GM12872 (cell line): ENCODE results near the gene TGFBR3.

Experiments used
- TF ChIP-seq, protein P1 (sequence below): IDR thresholded peaks from 3 replicates; pipeline ENCODE4 v1.5.1; 2011; ENCODE audit warnings: low read depth, mild to moderate bottlenecking, low read length, moderate library complexity; ENCODE audit not compliant: insufficient read depth

The TGFBR3 gene

DNA sequence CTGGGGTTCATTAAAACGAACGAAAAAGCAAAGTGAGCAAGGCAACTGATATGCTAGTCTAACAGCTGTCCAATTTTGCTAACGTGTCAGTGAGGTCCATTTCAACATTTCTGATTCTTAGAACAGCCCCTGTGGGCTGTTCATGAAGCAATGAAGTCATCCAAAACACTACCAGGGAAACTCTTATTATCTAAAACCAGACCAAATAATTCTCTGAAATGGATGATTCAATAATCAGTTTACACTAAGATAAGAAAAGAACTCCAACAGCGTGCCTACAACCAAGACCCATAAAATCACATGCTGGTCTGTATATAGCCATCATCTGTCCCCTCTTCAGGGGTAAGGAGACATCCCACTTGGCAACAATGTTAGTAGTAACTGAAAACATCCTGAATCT is 122.7 kb downstream of the TGFBR3 start:
- TF ChIP-seq, protein P1, sequence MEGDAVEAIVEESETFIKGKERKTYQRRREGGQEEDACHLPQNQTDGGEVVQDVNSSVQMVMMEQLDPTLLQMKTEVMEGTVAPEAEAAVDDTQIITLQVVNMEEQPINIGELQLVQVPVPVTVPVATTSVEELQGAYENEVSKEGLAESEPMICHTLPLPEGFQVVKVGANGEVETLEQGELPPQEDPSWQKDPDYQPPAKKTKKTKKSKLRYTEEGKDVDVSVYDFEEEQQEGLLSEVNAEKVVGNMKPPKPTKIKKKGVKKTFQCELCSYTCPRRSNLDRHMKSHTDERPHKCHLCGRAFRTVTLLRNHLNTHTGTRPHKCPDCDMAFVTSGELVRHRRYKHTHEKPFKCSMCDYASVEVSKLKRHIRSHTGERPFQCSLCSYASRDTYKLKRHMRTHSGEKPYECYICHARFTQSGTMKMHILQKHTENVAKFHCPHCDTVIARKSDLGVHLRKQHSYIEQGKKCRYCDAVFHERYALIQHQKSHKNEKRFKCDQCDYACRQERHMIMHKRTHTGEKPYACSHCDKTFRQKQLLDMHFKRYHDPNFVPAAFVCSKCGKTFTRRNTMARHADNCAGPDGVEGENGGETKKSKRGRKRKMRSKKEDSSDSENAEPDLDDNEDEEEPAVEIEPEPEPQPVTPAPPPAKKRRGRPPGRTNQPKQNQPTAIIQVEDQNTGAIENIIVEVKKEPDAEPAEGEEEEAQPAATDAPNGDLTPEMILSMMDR, result no peak

DNA sequence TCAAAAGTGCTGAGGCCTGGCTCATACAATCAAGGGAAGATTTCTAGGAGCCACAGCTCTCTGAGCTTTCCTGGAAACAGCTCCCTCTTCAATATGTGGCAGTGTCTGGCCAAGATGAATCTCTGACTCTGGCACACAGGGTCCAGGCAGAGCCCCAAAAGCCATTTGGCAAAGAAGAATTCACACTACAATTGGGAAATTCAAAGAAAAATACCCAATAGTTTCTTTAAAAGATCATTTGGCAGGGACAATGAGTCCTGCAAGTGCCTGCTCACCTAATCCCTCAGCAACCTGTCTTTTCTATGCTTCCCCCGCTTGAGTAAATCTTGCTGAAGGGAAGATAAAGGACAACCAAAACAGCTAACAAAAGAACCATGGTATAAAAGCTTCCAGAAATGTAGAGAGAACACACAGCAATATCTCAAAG is 124.6 kb downstream of the TGFBR3 start:
- TF ChIP-seq, protein P1, result no peak

DNA sequence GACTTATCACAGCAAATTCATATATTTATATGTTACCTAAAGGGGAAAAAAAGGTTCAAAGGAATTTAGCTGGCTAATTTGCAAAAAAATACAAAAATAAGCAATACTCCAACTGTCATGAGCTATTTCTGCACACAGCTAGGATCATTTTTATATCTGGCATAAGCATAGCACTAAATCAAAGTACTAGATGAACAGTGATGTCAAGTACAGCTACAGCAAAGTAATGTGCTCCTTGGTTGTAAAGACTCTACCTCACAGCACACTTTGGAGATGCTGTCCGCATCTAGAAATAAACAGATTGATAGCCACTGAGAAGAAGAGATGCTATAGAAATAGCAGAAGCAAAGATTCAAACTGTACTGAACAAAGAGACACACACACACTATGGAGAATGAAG is 125.4 kb downstream of the TGFBR3 start:
- TF ChIP-seq, protein P1, result no peak

DNA sequence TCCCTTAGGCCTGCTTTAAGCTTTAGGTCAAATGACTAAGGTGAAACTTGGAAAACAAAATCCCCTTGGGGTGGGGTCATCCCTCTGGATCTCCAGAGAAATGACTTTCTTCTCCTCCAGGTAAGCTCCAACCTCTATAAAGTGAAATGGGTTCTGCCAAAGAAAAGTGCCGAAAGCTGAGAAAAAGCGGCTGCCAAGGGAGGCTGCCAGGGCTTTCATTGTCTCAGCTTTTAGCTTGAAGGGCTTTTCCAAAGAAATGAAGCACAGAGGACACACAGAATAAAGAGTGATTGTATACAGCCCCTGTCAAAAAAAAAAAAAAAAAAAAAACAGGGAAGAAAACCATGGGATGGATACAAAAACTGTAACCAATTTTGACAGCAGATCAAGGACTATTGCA is 126.9 kb downstream of the TGFBR3 start:
- TF ChIP-seq, protein P1, result no peak

DNA sequence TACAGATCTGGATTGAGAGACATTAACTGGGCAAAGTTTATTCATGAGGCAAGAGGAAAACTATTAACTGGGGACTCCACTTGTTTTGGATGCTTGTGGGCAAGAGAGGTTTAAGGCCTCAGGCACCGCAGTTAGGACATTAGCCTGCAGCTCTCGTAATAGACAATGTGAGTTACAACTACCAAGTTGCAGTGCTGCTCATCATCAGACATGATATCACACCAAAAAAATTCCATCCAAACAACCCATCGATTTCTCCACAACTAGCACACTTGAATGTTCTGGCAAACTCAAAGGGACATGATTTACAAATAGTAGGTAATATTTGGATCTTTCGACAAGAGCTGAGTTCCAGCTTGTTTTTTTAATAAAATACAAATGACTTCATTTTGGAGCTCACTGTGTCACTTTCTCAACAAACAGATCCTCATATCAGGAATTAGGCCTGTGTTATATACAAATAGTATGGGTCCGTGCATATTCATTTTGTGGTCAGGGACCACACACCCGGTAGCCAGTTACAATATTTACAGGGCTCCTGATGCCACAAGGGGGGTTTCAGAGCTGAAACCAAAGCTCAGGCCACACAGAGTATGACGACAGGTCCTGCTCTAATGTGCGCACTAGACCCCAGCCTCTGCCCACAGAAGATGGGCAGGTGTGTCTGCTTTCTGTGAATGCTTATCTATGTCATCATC is 128.0 kb downstream of the TGFBR3 start:
- TF ChIP-seq, protein P1, result no peak

DNA sequence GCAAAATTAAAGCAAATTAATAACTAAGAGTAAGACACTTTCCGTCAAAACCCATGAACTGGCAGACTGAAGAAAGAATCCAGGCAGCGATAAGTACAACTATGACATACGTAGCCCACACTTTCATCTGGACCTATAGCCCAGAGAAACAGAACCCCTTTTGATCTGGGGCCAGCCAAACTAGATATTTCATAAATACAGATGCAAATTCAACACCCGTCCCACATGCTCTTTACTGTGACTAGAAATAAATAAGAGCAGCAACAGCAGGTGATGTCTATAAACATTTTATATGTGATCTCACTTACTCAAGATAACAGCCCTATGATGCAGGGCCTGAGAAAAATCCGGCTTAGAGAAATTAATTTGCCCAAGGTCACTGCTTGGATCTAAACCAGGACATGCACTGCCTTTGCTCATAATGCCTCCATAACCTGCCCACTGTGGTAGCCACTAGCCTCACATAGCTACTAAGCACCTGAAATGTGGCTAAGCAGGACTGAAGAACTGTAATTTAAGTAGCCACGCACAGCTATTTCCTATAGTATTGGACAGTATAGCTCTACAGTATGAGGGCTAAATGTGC is 130.2 kb downstream of the TGFBR3 start:
- TF ChIP-seq, protein P1, result no peak

DNA sequence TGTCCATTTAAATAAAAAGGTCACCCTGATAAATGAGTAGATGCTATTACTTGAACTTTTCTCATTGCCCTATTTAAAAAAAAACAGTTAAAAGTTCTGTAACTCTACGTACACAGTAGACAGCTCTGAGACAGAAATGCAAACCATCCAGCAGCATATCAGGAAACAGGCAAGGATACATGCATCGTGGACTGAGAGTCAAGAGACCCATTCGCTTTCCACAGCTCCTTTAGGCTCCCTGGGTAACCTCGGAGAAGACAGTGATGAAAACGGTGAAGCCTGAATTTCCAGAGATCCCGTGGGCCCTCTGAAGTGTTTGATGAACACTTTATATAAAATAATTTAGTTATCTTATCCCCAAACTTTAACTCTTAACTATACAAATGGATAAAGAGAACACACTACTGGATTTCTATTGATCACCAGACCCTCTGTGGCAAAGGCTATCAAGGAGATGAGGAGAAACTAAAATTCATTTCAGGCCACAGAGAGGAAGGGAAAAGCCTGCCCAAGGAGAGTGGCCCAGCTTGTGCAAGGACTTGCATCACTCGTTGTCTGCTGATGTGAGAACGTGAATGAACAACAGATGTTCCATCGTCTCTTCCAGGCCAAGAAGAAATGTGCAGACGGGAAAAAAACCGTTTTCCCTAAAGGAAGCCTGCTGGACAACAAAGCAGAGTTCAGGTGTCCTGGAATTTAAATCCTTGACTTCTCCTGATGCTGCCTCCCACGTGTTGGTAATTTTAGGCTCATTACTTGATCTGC is 131.0 kb downstream of the TGFBR3 start:
- TF ChIP-seq, protein P1, result no peak
